ENCODE data around the gene DLX1.
"Not testable (repeated sequence)": the region's sequence is repeated elsewhere in the genome, so short reads cannot be mapped to it uniquely, and the experiment has no call there.

DLX1 gene

DNA sequence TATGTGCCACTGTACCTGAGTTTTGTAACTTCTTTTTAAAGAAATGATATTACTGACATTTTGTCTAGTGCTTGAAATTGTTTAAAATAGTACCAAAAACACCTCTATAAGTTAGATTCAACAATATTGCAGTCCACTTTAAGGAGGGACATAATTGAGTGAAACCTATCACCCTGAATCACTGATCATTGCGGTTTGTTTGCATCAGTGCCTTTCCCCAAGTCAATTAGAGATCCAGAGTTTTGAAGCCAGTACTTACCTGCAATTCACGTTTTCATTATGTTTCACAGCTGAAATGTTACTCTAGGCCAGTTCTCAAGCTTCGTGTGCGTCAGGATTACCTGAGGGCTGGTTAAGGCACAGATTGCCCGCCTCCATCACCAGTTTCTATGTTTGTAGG is 26.6 kb upstream of the DLX1 start:
- Histone ChIP-seq H3K4me1 (ENCODE audit: control insufficient read depth in 1 of 2, insufficient read depth in 1 of 2, low read depth in 1 of 2, low read length in 1 of 2) (no peaks in the 10 kb centered on the region), H3K27me3 (no peaks in the 10 kb centered on the region), H3K4me3 (ENCODE audit: low read depth in 1 of 2, low read length in 1 of 2) (no peak overlapping the region), H3K9me3 (no peaks in the 10 kb centered on the region), H3K36me3 (no peaks in the 10 kb centered on the region), H3K27ac (no peak overlapping the region)
- TF ChIP-seq, protein P1, sequence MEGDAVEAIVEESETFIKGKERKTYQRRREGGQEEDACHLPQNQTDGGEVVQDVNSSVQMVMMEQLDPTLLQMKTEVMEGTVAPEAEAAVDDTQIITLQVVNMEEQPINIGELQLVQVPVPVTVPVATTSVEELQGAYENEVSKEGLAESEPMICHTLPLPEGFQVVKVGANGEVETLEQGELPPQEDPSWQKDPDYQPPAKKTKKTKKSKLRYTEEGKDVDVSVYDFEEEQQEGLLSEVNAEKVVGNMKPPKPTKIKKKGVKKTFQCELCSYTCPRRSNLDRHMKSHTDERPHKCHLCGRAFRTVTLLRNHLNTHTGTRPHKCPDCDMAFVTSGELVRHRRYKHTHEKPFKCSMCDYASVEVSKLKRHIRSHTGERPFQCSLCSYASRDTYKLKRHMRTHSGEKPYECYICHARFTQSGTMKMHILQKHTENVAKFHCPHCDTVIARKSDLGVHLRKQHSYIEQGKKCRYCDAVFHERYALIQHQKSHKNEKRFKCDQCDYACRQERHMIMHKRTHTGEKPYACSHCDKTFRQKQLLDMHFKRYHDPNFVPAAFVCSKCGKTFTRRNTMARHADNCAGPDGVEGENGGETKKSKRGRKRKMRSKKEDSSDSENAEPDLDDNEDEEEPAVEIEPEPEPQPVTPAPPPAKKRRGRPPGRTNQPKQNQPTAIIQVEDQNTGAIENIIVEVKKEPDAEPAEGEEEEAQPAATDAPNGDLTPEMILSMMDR (IDR thresholded peaks at IDR 0.05): no peak

DNA sequence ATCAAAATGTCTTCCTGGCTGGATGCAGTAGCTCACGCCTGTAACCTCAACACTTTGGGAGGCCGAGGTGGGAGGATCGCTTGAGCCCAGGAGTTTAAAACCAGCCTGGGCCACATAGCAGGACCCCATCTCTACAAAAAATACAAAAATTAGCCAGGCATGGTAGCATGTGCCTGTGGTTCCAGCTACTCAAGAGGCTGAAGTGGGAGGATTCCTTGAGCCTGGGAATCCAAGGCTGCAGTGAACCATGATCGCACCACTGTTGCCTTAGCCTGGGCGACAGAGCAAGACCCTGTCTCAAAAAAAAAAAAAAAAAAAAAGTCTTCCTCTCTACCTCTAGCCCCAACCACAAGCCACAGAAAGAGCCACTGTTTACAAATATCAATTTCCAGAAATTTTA is 25.2 kb upstream of the DLX1 start:
- not testable (repeated sequence) for H3K4me1 ChIP-seq (ENCODE audit: control insufficient read depth in 1 of 2, insufficient read depth in 1 of 2, low read depth in 1 of 2, low read length in 1 of 2); H3K4me3 ChIP-seq (ENCODE audit: low read depth in 1 of 2, low read length in 1 of 2); H3K27ac ChIP-seq; H3K36me3 ChIP-seq; H3K9me3 ChIP-seq; H3K27me3 ChIP-seq

DNA sequence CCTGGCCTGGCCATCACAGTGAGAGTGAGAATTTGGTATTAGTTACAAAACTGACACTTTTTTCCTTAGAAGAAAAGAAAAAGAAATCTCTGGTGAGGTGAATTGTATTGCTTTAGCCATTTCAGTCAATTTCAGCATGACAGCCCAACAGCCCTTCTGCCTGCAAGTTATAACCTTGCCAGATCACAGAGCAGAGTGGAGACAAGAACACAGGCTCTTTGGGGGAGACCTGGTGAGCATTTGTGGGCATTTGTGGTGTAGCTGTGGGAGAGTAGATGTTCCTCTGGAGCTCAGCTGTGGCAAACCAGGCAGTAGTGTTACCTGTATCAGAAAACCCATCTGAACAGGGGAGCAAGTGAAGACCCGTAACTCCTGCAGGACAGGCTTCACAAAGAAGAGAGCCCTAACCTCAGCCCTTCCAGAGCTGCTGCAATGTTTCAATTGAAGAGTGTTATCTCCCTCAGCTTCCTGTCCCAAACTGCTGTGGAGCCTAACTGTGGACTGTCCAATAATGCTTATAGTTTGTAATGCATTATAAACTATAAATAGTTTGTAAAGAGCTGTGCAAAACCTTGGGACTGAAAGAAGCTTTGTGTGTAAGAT is 22.8 kb upstream of the DLX1 start:
- H3K4me3 ChIP-seq (ENCODE audit: low read depth in 1 of 2, low read length in 1 of 2): no peak overlapping the region
- no peaks in the 10 kb centered on the region for H3K9me3 ChIP-seq
- no peaks in the 10 kb centered on the region for H3K27me3 ChIP-seq
- no peaks in the 10 kb centered on the region for H3K36me3 ChIP-seq
- H3K27ac ChIP-seq: no peak overlapping the region
- TF ChIP-seq, protein P1 (IDR thresholded peaks at IDR 0.05): no peak
- no peaks in the 10 kb centered on the region for H3K4me1 ChIP-seq (ENCODE audit: control insufficient read depth in 1 of 2, insufficient read depth in 1 of 2, low read depth in 1 of 2, low read length in 1 of 2)

DNA sequence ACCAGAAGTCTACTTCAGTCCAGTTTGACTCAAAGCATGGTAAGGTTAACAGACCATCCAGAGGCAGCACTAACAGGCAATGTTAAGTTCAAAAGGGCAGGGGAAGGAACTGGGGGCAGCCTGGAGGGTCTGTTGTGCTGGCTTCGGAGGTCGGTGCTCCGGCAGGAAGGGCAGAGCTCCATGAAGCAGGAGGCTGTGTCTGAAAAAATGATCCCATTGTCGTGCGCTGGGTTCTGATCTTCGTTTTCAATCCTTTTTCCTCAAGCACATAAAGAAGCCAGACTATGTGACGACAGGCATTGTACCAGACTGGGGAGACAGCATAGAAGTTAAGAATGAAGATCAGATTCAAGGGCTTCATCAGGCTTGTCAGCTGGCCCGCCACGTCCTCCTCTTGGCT is 21.9 kb upstream of the DLX1 start:
- no peak overlapping the region for H3K4me3 ChIP-seq (ENCODE audit: low read depth in 1 of 2, low read length in 1 of 2)
- no peaks in the 10 kb centered on the region for H3K36me3 ChIP-seq
- H3K27ac ChIP-seq: no peak overlapping the region
- H3K4me1 ChIP-seq (ENCODE audit: control insufficient read depth in 1 of 2, insufficient read depth in 1 of 2, low read depth in 1 of 2, low read length in 1 of 2): no peaks in the 10 kb centered on the region
- no peaks in the 10 kb centered on the region for H3K27me3 ChIP-seq
- no peaks in the 10 kb centered on the region for H3K9me3 ChIP-seq
- TF ChIP-seq, protein P1 (IDR thresholded peaks at IDR 0.05): no peak

DNA sequence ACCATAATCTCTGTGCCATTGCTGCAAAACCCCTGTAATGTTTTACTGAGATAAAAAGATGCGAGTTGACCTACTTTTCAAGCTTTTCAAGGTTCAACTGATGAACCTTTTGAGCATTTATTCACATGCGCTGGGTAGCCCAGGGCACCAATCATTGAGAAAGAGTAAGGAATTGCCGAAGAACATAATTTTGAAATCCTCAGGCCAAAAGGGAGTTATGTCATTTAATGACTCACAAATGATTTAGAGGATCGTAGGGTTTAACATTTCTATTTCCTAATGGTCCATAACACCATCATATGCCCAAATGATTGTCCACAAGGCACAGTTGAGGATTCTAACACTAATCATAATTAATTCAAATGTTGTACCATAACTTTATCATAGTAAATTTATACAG is 20.2 kb upstream of the DLX1 start:
- Histone ChIP-seq H3K4me3 (ENCODE audit: low read depth in 1 of 2, low read length in 1 of 2) (no peak overlapping the region), H3K27ac (no peak overlapping the region), H3K9me3 (no peaks in the 10 kb centered on the region), H3K27me3 (no peaks in the 10 kb centered on the region), H3K4me1 (ENCODE audit: control insufficient read depth in 1 of 2, insufficient read depth in 1 of 2, low read depth in 1 of 2, low read length in 1 of 2) (no peaks in the 10 kb centered on the region), H3K36me3 (no peaks in the 10 kb centered on the region)
- TF ChIP-seq, protein P1 (IDR thresholded peaks at IDR 0.05): no peak

DNA sequence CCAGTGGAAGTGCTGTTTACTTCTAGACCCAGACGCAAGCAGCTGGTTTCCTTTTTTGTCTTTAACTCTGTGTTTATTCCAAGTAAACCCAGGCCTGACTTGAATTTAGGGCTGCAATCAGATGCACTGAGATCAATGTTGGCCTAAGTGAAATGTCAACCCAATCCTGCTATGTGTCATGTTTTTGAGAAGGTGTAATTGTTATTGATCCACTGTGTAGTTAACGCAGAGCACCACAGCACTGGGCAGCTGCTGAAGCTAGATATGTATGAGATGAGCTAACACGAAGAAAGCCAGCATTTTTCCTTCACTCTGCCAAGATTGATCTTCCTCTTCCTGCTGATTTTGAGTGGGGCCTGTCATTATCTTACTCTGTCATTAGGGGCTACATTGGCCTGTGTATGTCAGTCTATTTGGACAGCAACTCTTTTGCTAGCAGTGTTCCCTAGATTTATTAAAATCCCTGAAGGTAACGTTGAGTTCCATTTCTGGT is 18.9 kb upstream of the DLX1 start:
- Histone ChIP-seq H3K27me3 (no peaks in the 10 kb centered on the region), H3K9me3 (no peaks in the 10 kb centered on the region), H3K4me3 (ENCODE audit: low read depth in 1 of 2, low read length in 1 of 2) (no peak overlapping the region), H3K27ac (no peak overlapping the region), H3K4me1 (ENCODE audit: control insufficient read depth in 1 of 2, insufficient read depth in 1 of 2, low read depth in 1 of 2, low read length in 1 of 2) (no peaks in the 10 kb centered on the region), H3K36me3 (no peaks in the 10 kb centered on the region)
- TF ChIP-seq, protein P1 (IDR thresholded peaks at IDR 0.05): no peak

DNA sequence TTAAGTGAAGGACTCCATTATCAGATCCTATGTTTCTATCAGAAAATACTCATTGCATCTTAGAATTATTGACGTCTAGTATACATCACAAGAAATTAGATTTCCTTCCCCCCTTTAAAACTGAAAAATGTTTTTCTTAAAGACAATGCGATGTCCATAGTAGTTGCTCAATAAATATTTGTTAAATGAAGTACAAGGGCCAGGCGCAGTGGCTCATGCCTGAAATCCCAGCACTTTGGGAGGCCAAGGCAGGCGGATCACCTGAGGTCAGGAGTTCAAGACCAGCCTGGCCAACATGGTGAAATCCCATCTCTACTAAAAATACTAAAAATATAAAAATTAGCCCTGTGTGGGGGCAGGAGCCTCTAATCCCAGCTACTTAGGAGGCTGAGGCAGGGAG is 17.4 kb upstream of the DLX1 start:
- not testable (repeated sequence) for H3K9me3 ChIP-seq; H3K36me3 ChIP-seq; H3K27me3 ChIP-seq; H3K27ac ChIP-seq; H3K4me3 ChIP-seq (ENCODE audit: low read depth in 1 of 2, low read length in 1 of 2); H3K4me1 ChIP-seq (ENCODE audit: control insufficient read depth in 1 of 2, insufficient read depth in 1 of 2, low read depth in 1 of 2, low read length in 1 of 2)
